IPS DF 19.7 (cell line): Measurements from ENCODE around the gene KCNMA1.

Experiments
- DNase-seq: peaks from one replicate; pipeline ENCODE4 v3.0.0-alpha.2; 2013; ENCODE audit warnings: low read depth, low spot score

KCNMA1 gene

DNA sequence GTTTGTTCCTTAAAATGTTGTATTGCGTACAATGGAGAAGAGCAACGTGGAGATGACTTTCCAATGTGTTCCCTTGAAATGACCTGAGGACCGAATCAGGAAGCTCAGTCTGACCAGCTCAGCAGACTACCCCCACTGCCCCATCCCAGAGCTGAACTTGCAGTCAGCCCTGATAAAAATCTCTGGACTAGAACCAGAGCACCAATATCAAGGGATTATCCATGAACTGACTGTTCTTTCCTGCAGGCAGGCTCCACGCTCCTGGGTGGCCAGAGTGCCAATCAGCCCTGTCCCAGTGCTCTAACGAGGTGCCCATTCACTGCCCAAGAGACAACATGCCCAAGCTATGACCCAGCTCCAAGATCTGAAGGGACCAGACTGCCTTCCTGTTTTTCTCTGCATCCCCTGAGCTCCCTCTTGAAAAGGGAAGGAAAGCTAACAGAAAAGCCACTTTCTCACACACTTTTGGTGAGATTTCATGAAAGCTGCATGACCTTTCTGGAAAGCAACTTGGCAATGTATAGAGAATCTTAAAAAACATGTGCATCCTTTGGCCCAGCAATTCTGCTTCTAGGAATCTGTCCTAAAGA is 130.2 kb downstream of the KCNMA1 start:
- DNase-seq, result no peak

DNA sequence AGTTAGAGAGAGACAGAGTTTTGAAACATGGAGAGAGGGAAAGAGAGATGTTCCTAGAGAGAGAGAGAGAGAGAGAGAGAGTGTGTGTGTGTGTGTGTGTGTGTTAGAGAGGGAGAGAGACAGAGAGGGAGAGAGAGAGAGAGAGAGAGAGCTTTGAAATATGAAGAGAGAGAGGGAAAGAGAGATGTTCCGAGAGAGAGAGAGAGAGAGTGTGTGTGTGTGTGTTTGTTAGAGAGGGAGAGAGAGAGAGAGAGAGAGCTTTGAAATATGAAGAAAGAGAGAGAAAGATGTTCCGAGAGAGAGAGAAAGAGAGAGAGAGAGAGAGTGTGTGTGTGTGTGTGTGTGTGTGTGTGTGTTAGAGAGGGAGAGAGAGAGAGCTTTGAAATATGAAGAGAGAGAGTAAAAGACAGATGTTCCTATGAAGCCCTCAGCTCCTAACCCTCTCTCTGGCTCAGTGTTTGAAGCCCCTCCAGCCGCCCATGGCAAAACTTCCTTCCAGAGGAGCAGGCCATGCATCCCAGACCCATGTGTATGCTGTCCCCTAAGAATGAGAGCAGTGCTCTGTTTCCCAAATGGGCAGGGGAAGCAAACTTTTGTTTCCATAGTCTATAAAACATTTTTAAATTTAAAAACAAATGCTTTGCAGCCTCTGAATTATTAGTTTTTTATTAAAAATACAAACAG is 130.9 kb downstream of the KCNMA1 start:
- DNase-seq, result no peak

DNA sequence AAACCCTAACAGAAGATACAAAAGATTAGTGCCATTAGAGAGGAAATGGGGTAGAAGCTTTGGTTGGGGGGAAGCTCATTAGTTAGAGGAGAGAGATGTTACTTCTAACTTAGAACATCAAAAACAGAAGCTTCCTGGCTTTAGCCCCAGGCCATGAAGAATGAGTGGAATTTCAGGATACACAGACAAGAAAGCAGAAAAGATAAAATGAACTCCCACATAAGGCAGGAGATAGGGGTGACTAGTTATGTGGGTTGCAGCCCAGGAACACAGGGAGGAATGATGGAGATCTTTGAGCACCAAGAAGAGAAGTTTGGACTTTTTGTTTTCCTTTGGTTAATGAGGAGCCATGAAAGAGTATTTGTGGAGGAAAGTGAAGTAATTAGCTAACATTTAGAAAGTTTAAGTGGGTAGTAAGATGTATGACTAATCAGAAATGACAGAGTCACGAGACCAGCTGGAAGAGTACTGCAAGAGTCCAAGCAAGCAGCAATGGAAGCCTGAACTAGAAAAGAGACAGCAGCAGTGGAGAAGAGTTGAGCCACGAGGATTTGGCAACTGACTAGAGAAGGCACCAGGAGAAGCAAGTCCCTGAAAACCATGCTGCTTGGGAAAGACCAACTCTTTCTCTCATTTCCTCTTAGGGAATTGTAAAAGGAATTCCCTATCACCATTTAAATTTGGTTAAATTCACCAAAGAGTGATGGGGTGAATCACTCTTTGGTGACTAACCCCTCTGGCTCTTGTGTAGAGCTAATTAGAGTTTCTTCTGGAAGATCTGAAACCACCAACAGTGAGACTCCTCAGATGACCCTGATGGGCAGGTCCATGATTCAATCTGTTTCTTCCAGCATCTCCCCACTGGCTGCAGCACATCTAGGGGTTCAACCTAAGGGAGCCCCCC is 131.9 kb downstream of the KCNMA1 start:
- DNase-seq, result no peak

DNA sequence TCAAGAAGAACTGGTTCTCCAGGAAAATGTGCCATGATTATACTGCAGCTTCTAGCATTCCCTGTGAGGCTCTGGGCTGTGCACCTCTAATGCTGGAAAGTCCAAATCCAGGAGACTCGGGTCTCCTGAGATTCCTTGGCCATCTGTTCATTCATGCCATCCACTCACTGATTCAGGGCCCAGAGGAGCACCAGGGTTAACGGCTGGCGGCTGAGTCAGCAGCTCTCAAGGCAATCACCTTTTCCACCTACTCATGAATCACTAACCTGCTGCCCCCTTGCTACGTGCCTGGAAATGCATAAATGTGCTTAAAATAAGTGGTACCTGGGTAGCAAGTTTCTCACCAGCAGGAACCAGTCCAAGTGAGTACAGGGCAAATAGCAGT is 132.7 kb downstream of the KCNMA1 start:
- DNase-seq, result no peak

DNA sequence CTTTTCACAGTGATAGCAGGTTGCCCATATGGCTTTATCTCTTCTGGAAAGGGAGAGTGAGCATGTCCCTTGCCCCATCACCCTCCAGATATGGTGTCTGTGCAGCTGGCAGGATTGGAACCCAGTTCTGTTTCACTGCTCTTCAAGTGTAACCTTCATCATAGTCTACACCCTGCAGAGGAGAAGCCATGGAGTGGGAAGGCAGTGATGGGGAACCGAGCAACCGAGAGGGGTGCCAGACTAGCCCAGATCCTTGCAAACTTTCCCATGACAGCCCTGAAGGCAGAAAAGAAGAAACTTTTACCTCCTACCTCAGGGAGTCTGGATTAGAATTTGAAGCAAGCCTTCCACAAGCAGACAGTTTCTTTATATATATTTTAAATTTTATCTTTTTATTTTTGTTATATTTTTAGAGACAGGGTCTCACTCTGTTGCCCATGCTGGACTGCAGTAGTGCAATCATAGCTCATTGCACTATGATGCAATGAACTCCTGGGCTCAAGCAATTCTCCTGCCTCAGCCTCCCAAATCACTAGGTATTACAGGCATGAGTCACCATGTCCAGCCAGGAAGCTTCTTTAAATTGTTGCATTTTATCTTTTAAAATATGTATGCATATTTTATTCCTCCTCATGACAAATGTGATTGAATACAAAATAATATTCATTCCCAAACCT is 133.3 kb downstream of the KCNMA1 start:
- no peak for DNase-seq

DNA sequence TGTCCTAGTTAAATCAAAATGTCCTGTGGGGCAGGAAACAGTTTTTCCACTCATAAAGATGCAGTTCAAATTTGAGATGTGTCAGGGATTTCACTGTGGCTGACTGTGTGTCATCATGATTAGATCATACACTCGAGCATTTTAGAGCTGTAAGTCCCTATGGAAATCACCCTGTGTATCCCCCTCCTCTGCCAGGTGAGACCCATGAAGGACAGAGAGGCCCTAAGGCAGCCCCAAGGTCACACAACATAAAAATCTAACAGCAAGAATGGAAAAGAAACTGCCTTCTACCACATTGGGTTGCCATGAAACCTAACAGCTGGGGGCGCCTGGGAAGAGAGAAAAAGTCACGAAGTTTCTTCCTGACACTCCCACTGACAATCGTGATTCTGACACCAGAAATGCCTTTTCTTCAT is 135.8 kb downstream of the KCNMA1 start:
- DNase-seq, result no peak

DNA sequence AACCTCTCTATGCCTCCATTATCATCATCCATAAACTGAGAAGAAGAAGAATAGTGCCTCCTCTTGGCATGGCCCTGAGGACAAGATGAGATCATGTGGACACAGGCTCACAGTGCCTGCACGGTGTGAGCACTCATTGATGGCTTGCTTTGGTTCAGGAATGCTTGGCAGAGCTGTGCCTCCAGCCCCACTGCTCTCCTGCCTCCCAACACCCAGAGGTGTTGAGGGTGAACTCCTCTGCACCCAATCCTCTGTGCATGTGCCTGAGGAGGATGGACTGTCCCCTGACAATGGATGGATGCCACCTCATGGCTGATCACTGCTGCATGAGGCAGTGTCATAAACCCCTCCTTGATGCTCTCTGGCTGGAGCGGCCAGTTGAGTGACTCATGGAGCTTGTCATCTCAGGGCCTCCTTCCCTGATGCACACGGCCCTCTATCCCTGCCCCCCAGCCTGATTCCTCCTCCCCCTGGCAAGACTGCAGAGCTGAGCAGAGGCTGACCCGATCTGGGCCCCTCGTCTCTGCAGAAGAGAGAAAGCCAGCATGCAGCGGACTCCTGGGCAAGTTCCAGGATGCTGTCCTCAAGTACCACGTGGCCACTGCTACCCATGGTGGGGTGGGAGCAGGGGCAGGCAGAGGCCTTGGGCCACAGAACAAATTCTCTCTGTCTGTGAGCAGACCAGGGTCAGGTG is 136.3 kb downstream of the KCNMA1 start:
- DNase-seq, result no peak

DNA sequence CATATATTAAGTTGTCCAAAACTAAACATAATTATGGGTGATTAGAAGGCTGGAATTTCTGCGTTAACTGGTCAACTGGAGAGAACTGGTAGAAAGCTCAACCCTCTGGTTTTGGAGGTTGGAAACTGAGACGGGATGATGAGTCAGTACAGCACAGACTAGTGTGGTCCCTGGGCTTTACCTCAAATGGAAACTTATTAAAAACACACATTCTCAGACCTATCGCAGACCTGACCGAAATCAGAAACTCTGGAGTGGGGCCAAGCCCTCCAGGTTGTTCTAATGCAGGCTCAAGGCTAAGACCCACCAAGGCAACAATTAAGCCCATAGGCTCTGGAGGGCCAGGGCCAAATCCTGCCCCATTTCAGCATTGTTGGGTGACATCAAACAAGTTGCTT is 136.9 kb downstream of the KCNMA1 start:
- DNase-seq, result no peak

DNA sequence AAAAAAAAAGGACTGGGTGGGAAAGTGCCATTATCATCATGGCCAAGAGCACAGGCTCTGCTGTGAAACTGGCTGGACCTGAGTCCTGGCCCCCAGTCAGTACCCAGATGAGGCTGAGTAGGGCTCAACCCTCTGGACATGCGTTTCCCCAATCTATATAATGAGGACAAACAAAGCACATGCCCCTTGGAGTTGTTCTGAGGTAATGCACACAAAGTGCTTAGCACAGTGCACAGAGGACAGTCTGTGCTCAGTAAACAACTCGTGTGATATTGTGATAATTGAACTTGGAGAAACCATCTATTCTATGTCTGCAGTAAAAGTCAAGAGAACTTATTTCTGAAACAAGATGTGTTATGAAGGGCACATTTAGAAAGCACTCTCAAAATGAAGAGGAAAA is 138.8 kb downstream of the KCNMA1 start:
- DNase-seq, result no peak

DNA sequence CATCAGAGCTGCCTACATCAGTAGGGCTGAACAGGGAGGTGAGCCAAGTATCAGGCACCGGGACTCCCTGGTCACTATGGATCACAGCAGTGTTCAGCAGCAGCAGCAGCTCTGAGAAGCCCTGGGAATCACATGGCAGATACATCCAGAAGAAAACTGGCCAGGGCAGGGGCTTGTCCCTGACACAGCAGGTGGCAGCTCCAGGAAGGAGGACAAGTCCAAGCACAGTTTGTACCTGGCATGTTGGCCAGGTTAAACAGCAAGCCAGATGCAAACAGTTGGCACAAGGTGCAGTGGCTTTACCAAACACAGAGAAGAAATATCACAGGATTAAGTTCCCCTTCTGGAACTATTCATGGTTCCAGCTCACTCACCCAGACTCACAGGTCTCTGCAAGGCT is 139.4 kb downstream of the KCNMA1 start:
- DNase-seq, result no peak

DNA sequence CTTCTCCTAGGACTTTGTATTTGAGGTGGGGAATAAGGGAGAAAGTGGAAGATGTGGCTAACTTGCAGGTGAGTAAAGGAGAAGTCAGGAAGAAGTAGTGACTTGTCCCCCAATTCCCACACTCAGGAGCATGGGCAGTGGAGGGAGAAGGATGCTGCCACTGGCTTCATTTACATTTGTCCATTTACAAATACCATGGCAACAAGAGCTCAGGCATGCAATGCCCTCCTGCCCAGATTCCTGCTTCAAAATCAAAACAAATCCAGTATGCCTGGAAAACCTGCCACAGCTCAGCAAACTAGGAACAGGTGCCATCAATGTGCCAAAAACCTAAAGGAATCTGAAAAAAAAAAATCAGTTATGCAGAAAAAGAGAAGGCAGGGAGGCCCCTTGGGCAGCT is 139.9 kb downstream of the KCNMA1 start:
- no peak for DNase-seq

DNA sequence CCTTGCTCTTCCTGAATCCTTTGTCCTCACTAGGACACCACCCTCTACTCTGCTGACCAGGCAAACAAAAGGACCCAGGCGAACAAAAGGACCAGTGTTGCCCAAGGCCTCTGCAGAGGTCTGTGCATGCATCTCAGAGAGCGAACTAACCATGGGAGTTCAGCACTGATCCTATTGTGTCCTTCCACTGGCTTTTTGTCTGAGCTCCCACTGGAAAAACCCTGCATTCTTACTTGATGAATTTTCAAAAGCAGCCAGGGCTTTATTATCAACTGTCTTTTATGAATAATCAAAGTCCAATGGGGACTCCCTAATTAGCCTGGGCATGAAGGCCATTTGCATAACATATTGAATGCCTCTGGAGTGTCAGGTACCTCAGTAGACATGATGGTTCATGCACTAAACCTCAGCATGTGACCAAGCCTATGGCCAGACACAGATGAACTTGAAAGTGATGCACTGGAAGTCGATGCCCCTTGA is 140.6 kb downstream of the KCNMA1 start:
- no peak for DNase-seq

DNA sequence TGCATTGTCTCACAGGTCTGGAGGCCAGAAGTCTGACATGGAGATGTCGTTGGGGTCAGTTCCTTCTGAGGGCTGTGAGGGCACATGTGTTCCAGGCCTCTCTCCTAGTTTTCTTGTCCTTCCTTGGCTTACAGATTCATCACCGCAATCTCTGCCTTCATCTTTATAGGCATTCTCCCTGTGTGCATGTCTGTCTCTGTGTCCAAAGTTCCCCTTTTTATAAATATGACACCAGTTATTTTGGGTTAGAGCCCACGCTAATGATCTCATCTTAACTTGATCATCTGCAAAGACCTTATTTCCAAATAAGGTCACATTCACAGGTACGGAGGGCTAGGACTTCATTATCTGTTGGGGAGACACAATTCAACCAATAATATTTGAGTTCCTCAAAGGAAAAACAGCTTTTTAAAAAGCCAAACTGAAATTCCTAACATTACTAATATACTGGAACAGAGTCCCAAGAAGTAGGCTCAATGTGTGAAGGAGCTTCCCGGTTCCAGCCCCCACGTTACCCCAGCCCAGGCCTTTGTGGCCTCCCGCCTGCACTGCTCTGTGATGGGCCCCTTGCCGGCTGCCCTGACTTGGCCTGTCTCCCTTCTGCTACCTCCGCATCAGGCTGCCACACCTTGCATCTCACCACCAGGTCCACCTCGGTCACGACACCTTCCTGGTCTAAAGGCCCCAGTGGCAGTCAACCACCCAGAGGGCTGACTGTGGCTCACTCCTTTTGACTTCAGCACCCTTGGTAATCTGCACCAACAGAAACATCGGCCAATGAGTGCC is 142.7 kb downstream of the KCNMA1 start:
- no peak for DNase-seq

DNA sequence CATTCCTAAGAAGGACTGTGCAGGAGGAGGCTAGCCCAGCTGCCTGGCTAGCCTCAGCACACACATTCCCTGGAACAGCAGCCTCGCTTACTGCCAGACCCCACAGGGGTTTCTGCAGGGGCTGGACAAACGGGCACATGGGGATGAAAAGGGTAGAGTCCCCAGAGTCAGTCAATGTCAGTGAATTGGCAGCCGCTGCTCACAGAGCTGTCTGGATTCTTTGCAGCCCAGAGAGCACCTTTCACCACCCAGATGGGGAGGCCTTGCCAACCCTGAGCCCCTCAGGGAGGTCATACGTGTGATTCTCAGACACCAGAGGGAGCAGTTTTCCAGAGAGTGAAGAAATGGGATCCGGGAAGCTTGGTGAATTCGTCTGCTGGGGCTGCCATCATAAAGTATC is 143.3 kb downstream of the KCNMA1 start:
- DNase-seq, result no peak

DNA sequence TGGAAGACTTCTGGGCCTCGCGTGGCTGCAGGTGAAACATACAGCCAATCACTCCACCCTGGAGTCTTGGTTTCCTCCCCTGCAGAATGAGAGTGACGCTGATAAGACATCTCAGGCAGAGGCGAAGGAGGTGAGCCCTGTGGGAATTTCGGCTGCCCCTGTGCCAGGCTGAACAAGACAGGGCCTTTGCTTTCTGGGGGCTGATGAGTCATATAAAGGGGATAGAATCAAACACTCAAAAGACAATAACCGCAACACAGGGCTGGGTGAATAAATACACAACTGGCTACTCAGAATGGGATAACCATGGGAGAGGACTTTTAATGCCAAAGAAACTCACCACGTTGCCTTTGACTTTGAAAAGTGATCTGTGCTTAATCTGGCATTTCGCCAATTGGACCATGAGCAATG is 143.8 kb downstream of the KCNMA1 start:
- no peak for DNase-seq

DNA sequence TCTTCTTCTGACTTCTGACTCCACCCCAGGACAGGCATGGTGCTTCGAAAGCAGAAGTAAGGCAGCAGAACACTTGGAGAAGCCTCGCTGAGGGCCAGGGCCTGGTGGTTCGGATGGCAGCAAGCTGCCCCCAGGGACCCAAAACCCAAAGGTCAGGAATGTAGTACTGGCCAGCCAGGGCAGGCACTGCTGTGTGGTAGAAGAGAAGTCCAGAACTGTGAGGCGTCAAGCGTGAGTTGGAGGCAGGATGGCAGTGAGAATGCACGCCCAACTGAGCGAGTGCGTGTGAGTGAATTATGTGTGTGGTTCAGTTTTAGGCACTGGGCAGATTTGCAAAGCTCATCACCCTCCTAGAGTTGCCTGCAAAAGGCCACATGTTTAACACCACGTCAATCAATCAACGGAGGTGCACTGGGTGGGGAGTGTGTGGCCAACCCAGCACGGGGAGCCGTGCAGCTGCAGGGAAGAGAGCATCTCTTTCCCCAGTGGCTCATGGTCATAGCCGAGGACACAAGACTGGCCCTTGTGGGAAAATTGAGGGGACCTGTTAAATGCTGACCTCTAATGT is 144.3 kb downstream of the KCNMA1 start:
- no peak for DNase-seq

DNA sequence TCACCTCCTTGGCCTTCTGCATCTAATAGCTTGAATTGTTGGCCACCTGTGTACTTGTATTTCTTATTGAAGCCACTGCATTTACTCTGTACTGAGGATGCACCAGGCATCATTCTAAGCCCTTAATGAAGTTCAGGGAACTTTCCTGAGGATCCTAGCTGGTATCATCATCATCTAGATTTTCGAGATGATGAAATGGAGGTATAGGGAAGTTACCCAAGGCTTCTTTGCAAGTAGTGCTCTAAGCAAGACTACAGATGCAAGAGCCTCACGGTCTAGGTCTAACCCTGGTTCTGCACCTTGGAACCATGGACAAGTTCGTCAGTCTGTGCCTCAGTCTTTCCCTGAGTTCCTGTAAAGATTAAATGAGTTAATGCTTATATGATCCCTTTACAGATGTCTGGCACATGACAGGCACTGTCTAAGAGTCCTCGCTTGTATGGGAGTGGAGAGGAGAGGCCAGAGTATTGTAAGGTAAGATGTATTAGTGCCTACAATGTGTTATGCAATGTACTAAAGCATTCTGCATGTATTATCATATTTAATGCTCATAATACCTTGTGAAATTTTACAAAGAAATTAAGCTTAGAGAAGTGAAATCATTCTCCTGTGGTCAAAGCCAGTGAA is 145.1 kb downstream of the KCNMA1 start:
- DNase-seq, result no peak

DNA sequence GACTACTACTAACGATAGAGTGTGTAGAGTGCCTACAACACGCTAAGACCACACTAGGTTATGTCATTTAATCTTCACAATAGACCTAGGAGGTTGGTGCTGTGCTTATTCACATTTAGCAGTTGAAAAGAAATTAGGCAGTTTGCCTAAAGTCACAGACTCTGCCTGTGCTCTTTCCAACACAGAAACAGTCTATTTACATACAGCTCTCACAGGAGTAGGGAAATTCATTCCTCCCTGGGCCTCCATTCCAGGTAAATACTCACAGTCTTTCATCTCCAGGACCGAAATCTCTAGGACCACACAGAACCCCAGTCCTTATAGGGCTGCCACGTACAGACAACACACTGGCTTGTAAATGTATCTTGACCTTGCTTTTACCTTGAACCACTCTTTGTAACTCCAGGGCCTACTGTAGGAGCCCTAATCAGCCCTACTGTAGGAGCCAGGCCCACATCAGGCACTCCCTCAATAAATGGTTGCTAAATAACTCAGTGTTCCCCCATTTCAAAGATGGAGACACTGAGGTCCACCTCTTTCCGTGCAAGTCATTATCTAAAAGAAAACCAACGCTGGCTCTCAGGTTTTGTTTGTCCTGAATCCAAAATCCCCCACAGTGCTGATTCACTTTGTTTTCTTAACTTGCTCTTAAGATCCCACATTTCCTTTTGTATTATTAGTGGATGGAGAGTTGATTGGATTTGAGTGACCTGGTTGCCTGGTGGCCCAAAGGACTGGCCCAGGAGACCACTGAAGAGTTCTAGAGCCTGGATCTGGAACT is 146.9 kb downstream of the KCNMA1 start:
- DNase-seq, result no peak

DNA sequence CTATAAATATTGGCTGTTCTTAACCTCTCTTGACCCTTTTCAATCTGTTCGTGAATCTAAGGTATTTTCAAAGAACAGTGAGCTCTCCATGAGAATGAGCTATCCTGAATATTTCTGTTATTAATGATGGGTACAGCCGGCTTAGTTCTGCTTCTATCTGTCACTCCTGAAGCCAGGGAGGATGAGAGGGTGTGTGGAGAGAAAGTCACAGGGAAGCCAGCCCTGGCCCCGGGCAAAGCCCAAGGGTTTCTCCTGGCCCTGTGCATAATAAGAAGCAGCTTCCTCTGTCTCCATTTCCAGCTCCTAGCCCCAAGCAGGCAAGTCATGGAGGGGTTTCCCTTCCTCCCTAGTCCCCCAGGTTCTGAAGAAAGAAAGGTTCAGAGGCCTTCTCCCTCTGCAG is 151.1 kb downstream of the KCNMA1 start:
- no peak for DNase-seq
